Activated CD4-positive, alpha-beta T cell treated with anti-CD3 and anti-CD28 coated beads, Interleukin-2, amount 10 ng/mL, durations not matched to agents 24 days and 14 days (primary cell): ENCODE data around the gene PHF12. TPM values are rescaled to one million over a fixed set of nuclear protein-coding genes. Genes with fewer than 3 reads are reported as not detected.
"Not testable (repeated sequence)": the region's sequence is repeated elsewhere in the genome, so short reads cannot be mapped to it uniquely, and the experiment has no call there.

Experiments used
- DNase-seq: peaks from one replicate; pipeline ENCODE4 v3.0.0; 2022
- H3K27ac Mint-ChIP-seq: one replicate; pipeline ENCODE4 v1.8.0; 2022; ENCODE audit warnings: mild to moderate bottlenecking, mixed read lengths
- H3K27me3 Mint-ChIP-seq: one replicate; pipeline ENCODE4 v1.8.0; 2022; ENCODE audit warnings: mixed read lengths
- H3K36me3 Mint-ChIP-seq: one replicate; pipeline ENCODE4 v1.8.0; 2022; ENCODE audit warnings: low read depth, mild to moderate bottlenecking, mixed read lengths
- H3K4me1 Mint-ChIP-seq: one replicate; pipeline ENCODE4 v1.8.0; 2021; ENCODE audit warnings: mixed read lengths
- H3K4me3 Mint-ChIP-seq: one replicate; pipeline ENCODE4 v1.8.0; 2022; ENCODE audit warnings: mild to moderate bottlenecking, moderate library complexity, mixed read lengths
- H3K9me3 Mint-ChIP-seq: one replicate; pipeline ENCODE4 v1.8.0; 2021; ENCODE audit warnings: mixed read lengths
- intact Hi-C: fragments of 100-400 bp; cut with micrococcal nuclease; formaldehyde crosslinking; loops from one replicate; pipeline ENCODE4 v1.15.1; 2023
- total RNA-seq: library from RNA; stranded (reverse); gene quantifications from 2 replicates; pipeline ENCODE4 v1.2.3, GENCODE V29; 2022

PHF12 gene
- total RNA-seq, 1 donor from 2014 or later: 61.1 TPM

DNA sequence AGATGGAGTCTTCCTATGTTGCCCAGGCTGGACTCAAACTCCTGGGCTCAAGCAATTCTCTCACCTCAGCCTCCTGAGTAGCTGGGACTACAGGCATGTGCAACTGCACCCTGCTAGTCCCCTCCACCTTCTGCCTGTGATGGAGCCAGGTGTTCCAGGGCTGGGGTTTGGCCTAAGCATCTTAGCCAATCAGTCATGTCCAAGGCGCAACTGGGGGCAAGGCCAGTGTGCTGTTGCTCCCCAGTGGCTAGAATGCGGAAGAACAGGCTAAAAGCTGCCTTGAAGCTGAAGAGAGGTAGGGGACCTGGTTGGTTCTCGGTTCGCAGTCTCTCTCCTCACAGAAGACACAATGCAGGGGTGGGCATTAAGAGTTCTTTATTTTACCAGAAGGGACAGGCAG lies 72.3 kb downstream of the PHF12 start:
- H3K27ac Mint-ChIP-seq: no peak overlapping the region
- intact Hi-C loops: no loop called here
- DNase-seq: peak; percentile 64

DNA sequence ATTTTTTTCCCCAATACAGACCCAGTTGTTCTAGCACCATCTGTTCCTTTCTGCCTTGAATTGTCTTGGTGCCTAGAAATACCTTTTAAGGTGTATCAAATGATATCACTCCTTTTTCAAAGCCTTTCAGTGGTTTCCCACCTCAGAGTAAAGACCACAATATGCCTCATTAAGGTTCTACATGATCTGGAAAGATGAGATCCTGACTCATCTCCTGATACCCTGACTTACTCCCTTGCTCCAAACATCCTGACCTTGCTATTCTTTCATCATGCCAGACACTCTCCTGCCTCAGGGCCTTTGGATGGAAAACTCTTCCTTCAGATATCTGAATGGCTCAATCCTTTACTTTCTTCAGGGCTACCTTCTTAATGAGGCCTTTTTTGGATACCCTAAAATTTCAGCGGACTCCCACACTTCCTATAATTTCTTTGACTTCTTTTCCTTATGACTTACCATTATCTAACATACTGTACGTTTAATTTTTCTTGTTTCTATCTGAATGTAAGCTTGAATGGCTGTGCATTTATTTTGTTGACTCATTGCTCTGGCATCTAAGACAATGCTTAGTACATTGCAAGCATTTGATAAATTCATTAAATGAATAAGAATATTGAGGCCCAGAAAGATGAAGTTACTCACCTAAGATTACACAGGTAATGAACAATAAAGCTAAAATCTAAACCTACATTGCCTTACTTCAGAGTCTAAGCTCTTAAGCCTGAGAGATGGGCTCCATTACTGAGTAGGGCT lies 73.0 kb downstream of the PHF12 start:
- DNase-seq: no peak
- H3K4me3 Mint-ChIP-seq: no peak overlapping the region
- H3K36me3 Mint-ChIP-seq: peaks cover 39% of the 10 kb centered on the region
- peaks cover 15% of the 10 kb centered on the region for H3K4me1 Mint-ChIP-seq
- H3K27ac Mint-ChIP-seq: peak overlapping the region; percentile 6
- intact Hi-C loops: no loop called here
- H3K9me3 Mint-ChIP-seq: no peaks in the 10 kb centered on the region
- no peaks in the 10 kb centered on the region for H3K27me3 Mint-ChIP-seq

More for the DNA sequence above, 72.3 kb downstream of the PHF12 start:
- no peaks in the 10 kb centered on the region for H3K27me3 Mint-ChIP-seq
- H3K36me3 Mint-ChIP-seq: peaks cover 39% of the 10 kb centered on the region
- H3K4me3 Mint-ChIP-seq: no peak overlapping the region
- peaks cover 15% of the 10 kb centered on the region for H3K4me1 Mint-ChIP-seq
- H3K9me3 Mint-ChIP-seq: no peaks in the 10 kb centered on the region

DNA sequence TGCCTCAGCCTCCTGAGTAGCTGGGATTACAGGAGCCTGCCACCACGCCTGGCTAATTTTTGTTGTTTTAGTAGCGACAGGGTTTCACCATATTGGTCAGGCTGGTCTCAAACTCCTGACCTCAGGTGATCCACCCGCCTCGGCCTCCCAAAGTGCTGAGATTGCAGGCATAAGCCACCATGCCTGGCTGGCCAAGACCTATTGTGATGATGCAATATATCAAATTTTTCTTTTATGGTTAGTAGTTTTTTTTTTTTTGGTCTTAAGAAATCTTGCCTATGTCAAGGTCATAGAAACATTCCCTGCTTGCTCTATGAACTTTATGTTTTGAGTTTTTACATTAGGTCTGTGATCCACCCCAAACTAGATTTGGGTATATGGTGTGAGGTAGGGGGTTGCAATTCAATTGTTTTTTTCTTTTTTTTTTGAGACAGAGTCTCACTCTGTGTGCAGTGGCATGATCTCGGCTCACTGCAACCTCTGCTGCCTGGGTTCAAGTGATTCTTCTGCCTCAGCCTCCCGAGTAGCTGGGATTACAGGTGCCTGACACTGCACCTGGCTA lies 74.1 kb downstream of the PHF12 start:
- H3K27me3 Mint-ChIP-seq, H3K27ac Mint-ChIP-seq, H3K4me3 Mint-ChIP-seq, DNase-seq, H3K9me3 Mint-ChIP-seq: not testable (repeated sequence)
- peaks cover 15% of the 10 kb centered on the region for H3K4me1 Mint-ChIP-seq
- H3K36me3 Mint-ChIP-seq: peaks cover 32% of the 10 kb centered on the region
- intact Hi-C loops: loop anchor here (2.0 kb wide), 1 partner anchor 20 kb away; the partner anchor contains the start of gene FLOT2

DNA sequence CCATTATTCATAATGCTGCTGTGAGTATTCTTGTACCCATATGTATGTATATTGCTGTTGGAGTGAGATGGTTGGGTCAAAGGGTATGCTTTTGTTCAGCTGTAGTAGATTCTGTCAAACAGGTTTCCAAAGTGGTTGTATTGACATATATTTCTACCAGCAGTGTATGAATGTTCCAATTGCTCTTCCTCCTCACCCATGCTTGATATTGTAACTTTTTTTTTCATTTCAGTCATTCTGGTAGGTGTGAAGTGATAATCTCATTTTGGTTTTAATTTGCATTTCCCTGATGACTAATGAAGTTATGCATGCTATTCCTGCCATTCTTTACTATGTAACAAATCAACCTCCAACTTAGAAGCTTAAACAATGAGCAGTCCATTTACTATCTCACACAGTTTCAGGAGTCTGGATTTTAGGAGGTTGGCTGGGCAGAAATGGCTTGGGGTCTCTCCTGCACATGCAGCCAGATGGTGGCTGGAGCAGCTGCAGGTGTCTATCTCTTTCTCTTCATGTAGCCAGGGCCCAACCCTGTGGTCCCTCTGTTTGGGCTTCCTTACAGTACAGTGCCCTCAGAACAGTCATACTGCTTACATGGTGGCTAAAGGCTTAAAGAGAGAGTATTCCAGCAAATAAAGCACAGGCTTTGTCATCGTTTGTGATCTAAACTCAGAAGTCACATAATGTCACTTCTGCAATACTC lies 75.3 kb downstream of the PHF12 start:
- DNase-seq: no peak

DNA sequence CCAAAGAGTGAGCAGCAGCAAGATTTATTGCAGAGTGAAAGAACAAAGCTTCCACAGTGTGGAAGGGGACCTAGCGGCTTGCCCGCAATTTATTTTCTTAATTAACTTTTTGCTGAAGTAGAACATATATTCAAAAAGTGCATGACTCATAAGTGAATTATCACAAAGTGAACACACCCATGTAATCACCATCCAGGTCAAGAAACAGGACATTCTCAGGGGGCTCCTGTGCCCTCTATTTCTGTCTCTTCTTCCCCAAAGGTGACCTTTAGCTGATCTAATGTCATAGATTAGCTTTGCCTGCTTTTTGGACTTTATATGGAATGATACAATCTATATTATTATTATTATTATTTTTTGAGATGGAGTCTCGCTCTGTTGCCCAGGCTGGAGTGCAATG lies 76.6 kb downstream of the PHF12 start:
- no peak for DNase-seq
- no peaks in the 10 kb centered on the region for H3K9me3 Mint-ChIP-seq
- H3K27ac Mint-ChIP-seq: no peak overlapping the region
- H3K4me1 Mint-ChIP-seq: peaks cover 20% of the 10 kb centered on the region
- peaks cover 15% of the 10 kb centered on the region for H3K36me3 Mint-ChIP-seq
- H3K27me3 Mint-ChIP-seq: no peaks in the 10 kb centered on the region
- no peak overlapping the region for H3K4me3 Mint-ChIP-seq
- intact Hi-C loops: no loop called here

More for the DNA sequence above, 75.3 kb downstream of the PHF12 start:
- Mint-ChIP-seq H3K27ac (peak overlapping the region; percentile 21), H3K4me1 (peaks cover 19% of the 10 kb centered on the region), H3K36me3 (peaks cover 25% of the 10 kb centered on the region), H3K9me3 (no peaks in the 10 kb centered on the region), H3K4me3 (no peak overlapping the region), H3K27me3 (no peaks in the 10 kb centered on the region)
- intact Hi-C loops: loop anchor here (2.0 kb wide), 1 partner anchor 21 kb away; the partner anchor contains the start of gene FLOT2

DNA sequence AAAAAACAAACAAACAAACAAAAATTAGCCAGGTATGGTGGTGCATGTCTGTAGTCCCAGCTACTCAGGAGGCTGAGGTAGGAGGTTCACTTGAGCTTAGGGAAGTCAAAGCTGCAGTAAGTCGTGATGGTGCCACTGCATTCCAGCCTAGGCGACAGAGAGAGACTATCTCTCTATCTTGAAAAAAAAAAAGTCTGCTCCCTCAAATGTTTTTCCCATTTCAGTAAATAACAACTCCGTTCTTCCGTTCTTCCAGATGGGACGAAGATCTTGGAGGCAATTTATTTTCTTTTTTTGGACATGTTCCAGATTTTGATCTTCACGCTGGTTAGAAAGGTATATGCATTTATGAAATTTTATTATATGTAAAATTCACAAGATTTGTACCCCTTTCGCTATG lies 77.5 kb downstream of the PHF12 start:
- Mint-ChIP-seq H3K27ac (no peak overlapping the region), H3K36me3 (peaks cover 9% of the 10 kb centered on the region), H3K9me3 (no peaks in the 10 kb centered on the region), H3K4me1 (peaks cover 20% of the 10 kb centered on the region), H3K4me3 (no peak overlapping the region), H3K27me3 (no peaks in the 10 kb centered on the region)
- no peak for DNase-seq
- intact Hi-C loops: no loop called here

DNA sequence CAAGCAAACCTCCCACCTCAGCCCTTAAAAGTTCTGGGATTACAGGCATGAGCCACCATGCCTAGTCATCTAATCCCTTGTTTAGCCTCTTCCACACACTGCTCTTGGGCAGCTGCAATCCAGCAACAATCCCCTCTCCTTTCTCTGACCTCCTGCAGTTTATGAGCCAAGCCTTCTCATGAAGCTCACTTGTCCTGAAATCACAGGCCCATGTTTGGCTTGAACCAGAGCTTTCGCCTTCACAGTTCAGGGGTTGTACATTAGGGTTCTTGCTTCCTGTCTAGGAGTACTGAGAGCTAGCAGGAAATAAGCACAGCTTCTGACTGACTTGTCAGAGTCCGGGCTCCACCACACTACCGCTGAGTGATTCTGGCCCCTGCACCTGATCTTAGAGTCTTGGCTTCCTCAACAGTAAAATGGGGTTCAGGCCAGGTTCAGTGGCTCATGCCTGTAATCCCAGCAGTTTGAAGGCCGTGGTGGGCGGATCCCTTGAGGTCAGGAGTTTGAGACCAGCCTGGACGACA lies 80.2 kb downstream of the PHF12 start:
- H3K27ac Mint-ChIP-seq: peak overlapping the region; percentile 97
- DNase-seq: peak; percentile 83
- H3K4me1 Mint-ChIP-seq: peaks cover 12% of the 10 kb centered on the region
- no peaks in the 10 kb centered on the region for H3K36me3 Mint-ChIP-seq
- no peaks in the 10 kb centered on the region for H3K9me3 Mint-ChIP-seq
- H3K27me3 Mint-ChIP-seq: no peaks in the 10 kb centered on the region
- intact Hi-C loops: no loop called here
- peak overlapping the region; percentile 19 for H3K4me3 Mint-ChIP-seq

DNA sequence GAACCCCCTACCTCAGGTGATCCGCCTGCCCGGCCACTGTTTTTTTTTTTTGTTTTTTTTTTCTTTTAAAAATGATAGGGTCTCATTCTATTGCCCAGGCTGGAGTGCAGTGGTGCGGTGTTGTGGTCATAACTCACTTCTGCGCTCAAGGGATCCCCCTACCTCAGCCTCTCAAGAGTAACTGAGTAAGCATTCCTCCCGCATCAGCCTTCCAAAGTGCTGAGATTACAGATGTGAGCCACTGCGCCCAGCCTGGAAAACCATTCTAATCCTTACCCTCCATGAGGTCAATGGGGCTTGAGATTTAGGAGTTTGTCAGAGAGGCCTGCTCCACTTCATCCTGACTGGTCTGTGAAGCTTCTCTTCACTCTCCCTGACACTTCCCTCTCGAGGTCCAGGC lies 84.0 kb downstream of the PHF12 start:
- H3K4me1 Mint-ChIP-seq: peaks cover 9% of the 10 kb centered on the region

DNA sequence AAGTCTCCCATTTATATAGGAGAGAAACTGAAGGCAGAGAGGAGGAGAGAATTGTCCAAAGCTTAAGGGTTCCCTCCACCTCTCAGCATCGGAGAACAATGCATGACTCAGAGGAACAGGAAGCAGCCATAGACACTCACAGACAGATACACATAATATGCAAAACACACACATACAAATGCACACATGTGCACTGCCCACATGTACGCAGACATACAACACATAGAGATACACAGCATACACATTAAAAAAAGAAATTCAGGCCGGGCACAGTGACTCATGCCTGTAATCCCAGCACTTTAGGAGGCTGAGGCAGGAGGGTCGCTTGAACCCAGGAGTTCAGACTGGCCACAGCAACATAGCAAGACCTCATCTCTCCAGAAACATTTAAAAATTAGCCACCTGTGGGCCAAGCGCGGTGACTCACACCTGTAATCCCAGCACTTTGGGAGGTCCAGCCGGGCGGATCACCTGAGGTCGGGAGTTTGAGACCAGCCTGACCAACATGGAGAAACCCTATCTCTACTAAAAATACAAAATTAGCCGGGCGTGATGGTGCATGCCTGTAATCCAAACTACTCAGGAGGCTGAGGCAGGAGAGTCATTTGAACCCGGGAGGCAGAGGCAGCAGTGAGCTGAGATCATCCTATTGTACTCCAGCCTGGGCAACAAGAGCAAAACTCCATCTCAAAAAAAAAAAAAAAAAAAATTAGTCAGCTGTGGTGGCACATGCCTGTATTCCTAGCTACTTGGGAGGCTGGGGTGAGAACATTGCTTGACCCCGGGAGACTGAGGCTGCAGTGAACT lies 85.2 kb downstream of the PHF12 start:
- Mint-ChIP-seq H3K4me3 (no peak overlapping the region), H3K27ac (no peak overlapping the region), H3K9me3 (no peaks in the 10 kb centered on the region), H3K36me3 (peaks cover 4% of the 10 kb centered on the region), H3K27me3 (no peaks in the 10 kb centered on the region), H3K4me1 (peaks cover 6% of the 10 kb centered on the region)
- intact Hi-C loops: no loop called here
- no peak for DNase-seq

More for the DNA sequence above, 84.0 kb downstream of the PHF12 start:
- DNase-seq: no peak
- no peaks in the 10 kb centered on the region for H3K27me3 Mint-ChIP-seq
- H3K36me3 Mint-ChIP-seq: no peaks in the 10 kb centered on the region
- H3K27ac Mint-ChIP-seq: no peak overlapping the region
- no peak overlapping the region for H3K4me3 Mint-ChIP-seq
- intact Hi-C loops: no loop called here
- H3K9me3 Mint-ChIP-seq: no peaks in the 10 kb centered on the region

DNA sequence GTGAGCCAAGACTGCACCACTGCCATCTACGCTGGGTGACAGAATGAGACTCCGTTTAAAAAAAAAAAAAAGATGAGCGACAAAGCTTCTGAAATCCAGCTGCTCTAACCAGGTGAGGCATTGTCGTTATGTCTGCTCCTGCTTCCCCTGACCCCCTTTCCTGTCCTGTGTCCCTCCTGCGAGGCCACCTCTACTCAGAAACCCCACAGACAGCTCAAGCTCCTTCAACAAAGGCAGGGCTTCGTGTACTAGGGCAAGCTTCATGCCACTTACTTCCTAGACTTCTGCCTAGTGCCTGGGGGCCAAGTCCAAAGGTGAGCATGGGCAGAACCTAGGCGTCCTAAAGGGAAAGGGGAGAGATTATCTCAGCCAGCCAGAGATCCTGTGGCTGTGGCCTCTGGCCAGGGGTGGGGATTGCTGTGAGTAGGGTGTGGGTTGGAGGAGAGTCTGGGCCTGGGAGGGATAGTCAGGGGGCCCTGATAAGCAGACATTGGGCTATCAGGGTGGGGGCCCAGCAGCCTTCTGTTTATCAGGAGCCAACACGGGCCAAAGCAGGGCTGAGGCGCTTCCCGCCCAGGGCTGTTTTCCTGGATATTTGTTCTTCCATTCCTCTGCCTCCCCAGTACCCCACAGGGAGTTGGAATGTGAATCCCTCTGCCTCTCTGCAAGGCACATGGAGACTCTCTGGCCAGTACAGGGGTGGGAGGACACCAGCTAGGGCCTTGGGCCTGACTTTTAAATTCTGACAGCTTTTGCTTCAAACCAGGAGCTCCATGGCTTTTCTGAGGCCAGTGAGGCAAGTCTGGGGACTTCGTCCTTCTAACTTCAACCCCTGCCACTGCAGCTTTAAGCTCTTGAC lies 86.1 kb downstream of the PHF12 start:
- intact Hi-C loops: no loop called here
- DNase-seq: no peak
- H3K9me3 Mint-ChIP-seq: no peaks in the 10 kb centered on the region
- no peak overlapping the region for H3K27ac Mint-ChIP-seq
- no peak overlapping the region for H3K4me3 Mint-ChIP-seq
- peaks cover 10% of the 10 kb centered on the region for H3K36me3 Mint-ChIP-seq
- peaks cover 3% of the 10 kb centered on the region for H3K4me1 Mint-ChIP-seq
- no peaks in the 10 kb centered on the region for H3K27me3 Mint-ChIP-seq

DNA sequence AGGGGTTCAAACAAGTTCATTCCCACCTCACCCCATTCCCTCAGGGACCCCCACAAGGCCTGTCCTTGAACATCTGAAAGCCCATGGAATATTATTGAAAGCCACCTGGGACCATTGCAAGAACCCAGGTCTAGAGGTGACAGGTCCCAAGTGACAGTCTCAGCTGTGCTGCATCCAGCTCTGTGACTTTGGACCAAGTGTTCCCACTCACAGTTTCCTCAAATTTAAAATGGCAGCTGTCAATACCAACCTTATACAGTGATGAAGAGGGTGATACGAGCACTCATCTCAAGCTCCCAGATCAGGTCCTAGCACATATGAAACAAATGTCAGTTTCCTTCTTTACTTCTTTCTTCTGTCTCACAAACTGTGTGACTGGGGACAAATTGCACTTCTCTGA lies 87.4 kb downstream of the PHF12 start:
- intact Hi-C loops: no loop called here
- no peak overlapping the region for H3K4me3 Mint-ChIP-seq
- H3K27ac Mint-ChIP-seq: no peak overlapping the region
- H3K27me3 Mint-ChIP-seq: no peaks in the 10 kb centered on the region
- peaks cover 3% of the 10 kb centered on the region for H3K4me1 Mint-ChIP-seq
- H3K9me3 Mint-ChIP-seq: no peaks in the 10 kb centered on the region
- no peak for DNase-seq
- H3K36me3 Mint-ChIP-seq: peaks cover 14% of the 10 kb centered on the region

DNA sequence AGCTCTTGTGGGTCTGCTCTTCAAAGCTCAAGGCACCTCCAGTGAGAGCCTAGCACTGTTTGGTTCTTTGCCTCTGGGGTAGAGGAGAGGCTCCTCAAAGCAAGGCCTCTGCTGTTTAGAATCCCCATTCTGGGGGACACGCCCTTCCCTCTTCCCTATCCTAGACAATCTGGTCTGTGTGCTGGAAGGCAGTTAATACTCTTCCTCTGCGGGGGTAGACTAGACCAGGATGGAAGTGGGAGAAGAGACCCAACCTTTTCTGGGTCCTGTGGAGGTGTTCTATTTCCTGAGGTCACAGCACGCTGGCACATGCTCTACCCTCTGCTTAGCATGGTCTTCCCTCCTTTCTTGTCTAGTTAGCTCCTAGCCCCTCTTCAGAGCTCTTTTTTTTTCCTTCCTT lies 88.8 kb downstream of the PHF12 start:
- no peaks in the 10 kb centered on the region for H3K9me3 Mint-ChIP-seq
- H3K27me3 Mint-ChIP-seq: no peaks in the 10 kb centered on the region
- H3K27ac Mint-ChIP-seq: no peak overlapping the region
- intact Hi-C loops: no loop called here
- peaks cover 26% of the 10 kb centered on the region for H3K36me3 Mint-ChIP-seq
- H3K4me3 Mint-ChIP-seq: no peak overlapping the region
- peaks cover 13% of the 10 kb centered on the region for H3K4me1 Mint-ChIP-seq
- no peak for DNase-seq
